IMR-90 (cell line): ENCODE data around the gene FADS2. TPM values are rescaled to one million over a fixed set of nuclear protein-coding genes. Genes with fewer than 3 reads are reported as not detected.
A peak's percentile ranks its signal among the peaks of the same experiment; 100 is the strongest.

Source experiments
- ATAC-seq: fragments of 200-7000 bp; cut with Tn5 transposase; 2 replicates; pipeline ENCODE4 v1.9.1; 2020; ENCODE audit warnings: low read depth, mild to moderate bottlenecking, moderate library complexity
- BruUV-seq: library from RNA; stranded (reverse); fragments of 400-500 nt; replicated peaks from 2 replicates; lab custom pipeline; 2021; lab: Mats Ljungman, UMichigan
- CTCF ChIA-PET: fragments of 300-600 bp; formaldehyde crosslinking; extraction: SDS; loops from one replicate; lab custom pipeline; 2021; ENCODE audit warnings: antibody characterized with exemption; lab: Yijun Ruan, JAX
- POLR2A ChIA-PET: fragments of 300-600 bp; sonication (Branson Sonifier 250); formaldehyde crosslinking; loops from one replicate; lab custom pipeline; 2022; ENCODE audit warnings: antibody characterized with exemption; ENCODE audit not compliant: unreplicated experiment; lab: Charles Lee
- DNase-seq: peaks from one replicate; pipeline ENCODE4 v3.0.0; 2013
- H2AFZ ChIP-seq: replicated peaks from 2 replicates; pipeline ENCODE3; 2013; ENCODE audit warnings: low read length, mild to moderate bottlenecking; ENCODE audit not compliant: poor library complexity
- H2AK5ac ChIP-seq: 2 replicates; pipeline ENCODE4 v1.6.1; 2013; ENCODE audit warnings: low read depth, low read length, inconsistent platforms
- H2AK9ac ChIP-seq: replicated peaks from 2 replicates; pipeline ENCODE3; 2013; ENCODE audit warnings: mild to moderate bottlenecking, low read depth, low read length, moderate library complexity; ENCODE audit not compliant: poor library complexity
- H2BK120ac ChIP-seq: 2 replicates; pipeline ENCODE4 v1.6.1; 2013; ENCODE audit warnings: low read depth, low read length, inconsistent platforms
- H2BK15ac ChIP-seq: 3 replicates; pipeline ENCODE4 v1.6.1; 2013; ENCODE audit warnings: low read depth, low read length, inconsistent platforms
- H2BK20ac ChIP-seq: 2 replicates; pipeline ENCODE4 v1.6.1; 2013; ENCODE audit warnings: low read depth, mild to moderate bottlenecking, inconsistent platforms, low read length, moderate library complexity
- H2BK5ac ChIP-seq: 2 replicates; pipeline ENCODE4 v1.6.1; 2013; ENCODE audit warnings: mild to moderate bottlenecking, low read depth, low read length, inconsistent platforms; ENCODE audit not compliant: poor library complexity, severe bottlenecking
- H3K14ac ChIP-seq: replicated peaks from 2 replicates; pipeline ENCODE4 v1.6.1; 2013; ENCODE audit warnings: low read depth, low read length, inconsistent platforms
- H3K18ac ChIP-seq: 2 replicates; pipeline ENCODE4 v1.6.1; 2013; ENCODE audit warnings: low read depth, low read length, control low read depth
- H3K23ac ChIP-seq: 2 replicates; pipeline ENCODE4 v1.6.1; 2013; ENCODE audit warnings: low read depth, low read length, inconsistent platforms
- H3K27ac ChIP-seq: 2 replicates; pipeline ENCODE4 v1.5.1; 2013; ENCODE audit warnings: mild to moderate bottlenecking, control low read depth, low read length; ENCODE audit not compliant: insufficient read depth
- H3K27me3 ChIP-seq: 2 replicates; pipeline ENCODE4 v1.6.1; 2013; ENCODE audit warnings: low read length; ENCODE audit not compliant: control insufficient read depth, insufficient read depth
- H3K36me3 ChIP-seq: 2 replicates; pipeline ENCODE4 v1.6.1; 2013; ENCODE audit warnings: low read length, mixed read lengths; ENCODE audit not compliant: control insufficient read depth, insufficient read depth
- H3K4ac ChIP-seq: 2 replicates; pipeline ENCODE4 v1.6.1; 2013; ENCODE audit warnings: low read depth, low read length, inconsistent platforms
- H3K4me1 ChIP-seq: 2 replicates; pipeline ENCODE4 v1.6.1; 2013; ENCODE audit warnings: low read length, mixed read lengths; ENCODE audit not compliant: control insufficient read depth, insufficient read depth
- H3K4me2 ChIP-seq: 2 replicates; pipeline ENCODE4 v1.6.1; 2013; ENCODE audit warnings: low read depth, mild to moderate bottlenecking, control low read depth, low read length, moderate library complexity
- H3K4me3 ChIP-seq: 2 replicates; pipeline ENCODE4 v1.5.1; 2013; ENCODE audit warnings: low read depth, mild to moderate bottlenecking, control low read depth, low read length, moderate library complexity; ENCODE audit not compliant: insufficient read depth
- H3K56ac ChIP-seq: 2 replicates; pipeline ENCODE4 v1.6.1; 2013; ENCODE audit warnings: low read length, inconsistent platforms; ENCODE audit not compliant: insufficient read depth; ENCODE audit errors: extremely low read depth
- H3K79me1 ChIP-seq, 2 experiments: 2 replicates each; pipeline ENCODE4 v1.6.1; 2013; ENCODE audit warnings: low read length in 2 of 2, inconsistent platforms in 1 of 2, low read depth in 1 of 2
- H3K9ac ChIP-seq: 2 replicates; pipeline ENCODE4 v1.6.1; 2013; ENCODE audit warnings: low read depth, low read length, control low read depth
- H3K9me1 ChIP-seq: 2 replicates; pipeline ENCODE4 v1.6.1; 2013; ENCODE audit warnings: low read length, inconsistent platforms; ENCODE audit not compliant: insufficient read depth
- H3K9me3 ChIP-seq: 2 replicates; pipeline ENCODE4 v1.6.1; 2013; ENCODE audit warnings: low read length; ENCODE audit not compliant: control insufficient read depth, insufficient read depth
- H4K20me1 ChIP-seq: 2 replicates; pipeline ENCODE4 v1.6.1; 2013; ENCODE audit warnings: low read length, inconsistent platforms; ENCODE audit not compliant: insufficient read depth
- H4K5ac ChIP-seq: 2 replicates; pipeline ENCODE4 v1.6.1; 2013; ENCODE audit warnings: mild to moderate bottlenecking, low read depth, low read length, control low read depth
- H4K8ac ChIP-seq, 2 experiments: 2 replicates each; pipeline ENCODE4 v1.6.1; 2013; ENCODE audit warnings: low read depth in 2 of 2, low read length in 2 of 2, control low read depth in 1 of 2, inconsistent platforms in 1 of 2
- H4K91ac ChIP-seq: 2 replicates; pipeline ENCODE4 v1.6.1; 2013; ENCODE audit warnings: low read depth, low read length, inconsistent platforms; ENCODE audit not compliant: insufficient read depth
- BHLHE40 ChIP-seq: fragments of 150-350 bp; IDR thresholded peaks from 2 replicates; pipeline ENCODE4 v1.6.1; 2016; ENCODE audit warnings: mild to moderate bottlenecking, low read depth, low read length
- CTCF ChIP-seq: conservative IDR thresholded peaks from 2 replicates; pipeline ENCODE4 v1.5.1; 2012; ENCODE audit warnings: mild to moderate bottlenecking, low read depth, low read length, improper control_type of control experiment
- POLR2A ChIP-seq: IDR thresholded peaks from 2 replicates; pipeline ENCODE4 v1.6.1; 2012; ENCODE audit warnings: mild to moderate bottlenecking, low read depth, low read length
- RAD21 ChIP-seq: IDR thresholded peaks from 2 replicates; pipeline ENCODE4 v1.6.1; 2012; ENCODE audit warnings: low read length, improper control_type of control experiment
- SMC3 ChIP-seq: fragments of 150-350 bp; IDR thresholded peaks from 2 replicates; pipeline ENCODE4 v1.6.1; 2016; ENCODE audit warnings: low read depth, mild to moderate bottlenecking, antibody characterized with exemption, low read length, moderate library complexity
- WGBS, 2 experiments: methylation state at CpG; one replicate each; pipeline versions ENCODE4 v1.1.5 to v1.1.7; 2013; ENCODE audit warnings: missing lambda C conversion rate in 2 of 2; ENCODE audit not compliant: insufficient read length in 1 of 2; ENCODE audit errors: extremely low coverage in 2 of 2; 5-methylcytosine and 5-hydroxymethylcytosine counted together
- dilution Hi-C: fragments of 300-500 bp; cut with HindIII; formaldehyde crosslinking; loops from one replicate; pipeline ENCODE4 v1.14.3; 2018; ENCODE audit warnings: low sequenced_read_pairs; ENCODE audit not compliant: unreplicated experiment
- in situ Hi-C: fragments of 300-500 bp; cut with MboI; formaldehyde crosslinking; loops from 3 replicates; pipeline ENCODE4 v1.14.3; 2019; ENCODE audit warnings: low sequenced_read_pairs, inconsistent platforms, mixed read lengths
- intact Hi-C: fragments of 100-400 bp; cut with micrococcal nuclease; formaldehyde crosslinking; loops from 2 replicates; pipeline ENCODE4 v1.10.0; 2022
- polyA plus RNA-seq, 3 experiments: library from polyadenylated mRNA; depleted of rRNA; stranded (reverse); fragments of >200 nt; gene quantifications; 2 replicates each; pipeline ENCODE4 v1.2.3, GENCODE V29; 2012; ENCODE audit warnings: low replicate concordance in 1 of 3
- total RNA-seq: library from RNA; depleted of rRNA; stranded (reverse); fragments of >200 nt; gene quantifications from 2 replicates; pipeline ENCODE4 v1.2.3, GENCODE V29; 2012

The FADS2 gene
- total and polyA plus RNA-seq, 2 of the 4 experiments (the other 2 are of a cell fraction): 33.3 to 88.4 TPM

GRCh38 chr11:61797263-61797944 lies 30.7 kb upstream of the FADS2 start:
- ChIA-PET POLR2A (interaction anchor here (0.5 to 1.1 kb wide), 2 partner anchors 18 to 72 kb away, joined by 4 read pairs; no protein-coding TSS in a partner anchor), CTCF (interaction anchor here (0.6 to 3.6 kb wide), 19 partner anchors 10 to 310 kb away, joined by 3 to 27 read pairs (median 4); partner anchors contain the start of gene FADS1)
- Histone ChIP-seq H2BK15ac (no peak overlapping the region), H3K4me2 (peak overlapping the region; percentile 39; the same call in 1 of the 2 replicates), H3K79me1 (peaks cover 21 to 55% of the 10 kb centered on the region in 2 experiments), H3K36me3 (peaks cover 11% of the 10 kb centered on the region), H3K56ac (no peak overlapping the region), H3K4me1 (peaks cover 6% of the 10 kb centered on the region), H2BK120ac (no peak overlapping the region), H3K14ac (no peak overlapping the region), H3K9ac (no peak overlapping the region; the same call in 1 of the 2 replicates), H4K8ac (no peak overlapping the region), H3K9me1 (peaks cover 7% of the 10 kb centered on the region), H4K91ac (no peak overlapping the region), H3K27me3 (no peaks in the 10 kb centered on the region), H4K20me1 (peaks cover 6% of the 10 kb centered on the region), H2AK9ac (no peak overlapping the region), H3K4me3 (no peak overlapping the region), H3K4ac (no peak overlapping the region), H2AK5ac (no peak overlapping the region), H3K9me3 (no peaks in the 10 kb centered on the region), H3K27ac (no peak overlapping the region), H3K23ac (no peak overlapping the region), H2BK20ac (no peak overlapping the region), H2BK5ac (peak overlapping the region; percentile 7), H3K18ac (no peak overlapping the region), H2AFZ (no peak overlapping the region), H4K5ac (no peak overlapping the region)
- TF ChIP-seq RAD21: peak; percentile 94
- no peak for TF ChIP-seq BHLHE40
- peak; percentile 86 for TF ChIP-seq SMC3
- peak; percentile 96 for TF ChIP-seq CTCF
- TF ChIP-seq POLR2A: no peak
- DNase-seq (peak; percentile 88), ATAC-seq (peak; percentile 58)
- BruUV-seq: no TSS peak
- intact Hi-C loops (loop anchor here (1.0 to 2.0 kb wide), 8 partner anchors 29 to 581 kb away; partner anchors contain the start of genes FADS3 and FTH1), dilution Hi-C loops (no loop called here), in situ Hi-C loops (loop anchor here (5.0 to 10.0 kb wide), 2 partner anchors 155 to 307 kb away; partner anchors contain the start of gene BEST1)
- WGBS, 2 experiments: 40% methylated on average over 1 of the region's 3 CpGs; no CpG with 5 or more reads in 1 of the 2 experiments
